ENCODE measurements around the gene TLL2.
A peak's percentile ranks its signal among the peaks of the same experiment; 100 is the strongest.
"Not testable (repeated sequence)": the region's sequence is repeated elsewhere in the genome, so short reads cannot be mapped to it uniquely, and the experiment has no call there.

The TLL2 gene

DNA sequence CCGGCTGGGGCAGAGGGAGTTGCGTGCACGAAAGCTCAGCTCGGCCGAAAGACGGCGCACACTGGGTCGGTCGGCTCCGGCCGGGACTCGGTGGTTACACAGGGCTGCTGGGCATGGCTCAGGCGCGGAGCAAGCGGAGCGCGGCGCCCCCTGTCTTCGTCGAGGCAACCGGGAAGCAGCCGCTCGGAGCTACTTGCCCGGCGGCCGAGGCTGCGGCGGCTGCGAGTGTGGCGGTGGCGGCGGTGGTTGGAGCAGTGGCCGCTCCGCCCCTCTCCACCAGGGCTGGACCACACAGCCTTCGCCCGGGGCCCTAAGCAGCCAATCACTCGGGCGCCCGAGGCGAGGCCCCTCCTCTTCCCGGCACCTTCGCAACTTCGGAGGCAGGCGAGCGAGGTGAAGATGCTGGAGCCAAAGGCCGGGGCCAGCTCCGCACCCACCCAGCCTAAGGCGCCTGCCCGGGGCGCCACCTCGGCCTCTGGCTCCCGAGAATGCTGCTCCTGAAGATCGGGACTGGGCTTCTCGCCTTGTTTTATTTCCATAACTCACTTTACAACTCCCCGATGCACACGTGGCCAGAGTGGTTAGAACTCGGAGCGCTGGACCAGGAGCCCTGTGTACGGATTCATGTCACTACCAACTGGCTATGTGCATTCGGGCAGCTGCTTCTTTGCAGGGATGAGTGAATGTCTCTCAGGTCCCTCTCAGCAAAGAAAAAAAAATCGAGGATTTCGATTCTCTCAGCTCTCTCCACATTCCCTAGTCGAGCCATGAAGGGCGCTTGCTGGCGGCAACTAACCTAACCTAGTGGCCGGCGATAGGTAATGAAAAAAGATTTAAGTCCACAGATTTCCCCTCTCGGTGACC is at the start of gene TLL2:
Gene TLL2, minus strand, starts transcription at position 229 of the 864 bp plus-strand sequence. CDS start 241 bp downstream, outside the sequence.
- peak; percentile 57 for DNase-seq (ENCODE audit: low read depth)

DNA sequence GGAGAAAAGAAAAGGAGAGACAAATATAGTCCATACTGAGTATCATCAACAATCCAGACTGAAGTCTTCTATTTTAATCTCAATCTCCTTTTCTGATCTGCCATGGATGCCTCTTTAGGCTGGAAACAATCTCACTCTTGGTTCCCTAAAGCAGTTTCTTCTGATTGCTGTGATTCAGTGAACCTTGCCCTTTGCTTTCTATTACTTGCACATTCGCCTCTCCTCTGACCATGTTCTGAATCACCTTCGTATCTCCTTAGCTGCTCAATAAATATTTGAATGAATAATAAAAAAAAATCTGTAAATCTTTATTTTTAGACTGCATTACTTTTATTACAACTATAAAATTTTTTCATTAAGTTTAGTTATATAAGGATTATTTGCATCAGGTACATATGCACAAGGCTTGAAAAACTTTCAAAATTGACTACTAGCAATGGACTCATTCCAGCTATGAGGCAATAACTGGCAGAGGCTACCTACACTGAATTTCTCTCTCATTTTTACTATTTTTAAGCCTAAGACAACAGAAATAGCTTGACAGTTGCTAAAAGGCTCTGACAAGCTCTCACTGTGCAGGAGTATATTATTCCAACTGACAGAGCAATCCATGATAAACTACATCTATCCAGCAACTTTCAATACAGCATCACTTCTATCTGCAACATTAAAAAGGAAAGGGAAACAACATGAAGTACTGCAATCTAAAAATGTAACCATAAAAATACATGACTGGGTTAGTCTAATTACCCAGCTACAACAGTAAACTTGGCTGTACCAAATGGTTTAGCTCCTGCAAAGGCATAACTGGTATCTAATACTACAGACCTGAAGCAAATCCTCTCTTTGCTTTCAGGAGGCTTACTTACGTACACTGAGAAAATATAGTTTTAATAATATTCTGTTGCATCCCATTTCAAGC is 47.5 kb upstream of the TLL2 start:
- DNase-seq (ENCODE audit: low read depth) = no peak

DNA sequence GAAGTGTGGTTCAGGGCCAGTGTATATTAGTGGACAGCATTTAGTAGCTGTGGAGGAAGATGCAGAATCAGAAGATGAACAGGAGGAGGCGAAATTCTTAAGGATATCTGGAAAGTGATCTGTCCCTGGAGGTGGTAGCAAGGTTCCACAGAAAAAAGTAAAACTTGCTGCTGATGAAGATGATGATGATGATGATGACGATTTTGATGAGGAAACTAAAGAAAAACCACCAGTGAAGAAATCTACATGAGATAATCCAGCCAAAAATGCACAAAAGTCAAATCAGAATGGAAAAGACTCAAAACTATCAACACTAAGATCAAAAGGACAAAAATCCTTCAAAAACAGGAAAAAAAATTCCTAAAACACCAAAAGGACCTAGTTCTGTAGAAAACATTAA is 46.8 kb upstream of the TLL2 start:
- no peak for DNase-seq (ENCODE audit: low read depth)

DNA sequence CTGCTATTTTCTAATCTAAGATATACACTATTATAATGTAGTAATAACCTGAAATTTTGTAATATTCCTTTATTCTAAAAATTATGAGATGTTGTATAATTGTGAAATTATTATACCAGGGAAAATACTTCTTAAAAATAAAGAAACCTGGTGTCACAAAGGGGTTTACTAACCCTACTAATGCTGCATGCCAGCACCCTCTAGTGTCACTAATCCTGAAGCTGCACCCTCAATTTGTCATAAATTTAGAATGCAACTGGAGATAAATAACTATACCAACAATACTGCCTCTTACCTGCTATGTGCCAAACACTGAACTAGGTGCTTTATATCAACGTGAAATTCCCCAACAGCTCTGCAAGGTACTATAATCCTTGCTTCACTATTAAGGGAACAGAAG is 42.3 kb upstream of the TLL2 start:
- DNase-seq (ENCODE audit: low read depth) = no peak

DNA sequence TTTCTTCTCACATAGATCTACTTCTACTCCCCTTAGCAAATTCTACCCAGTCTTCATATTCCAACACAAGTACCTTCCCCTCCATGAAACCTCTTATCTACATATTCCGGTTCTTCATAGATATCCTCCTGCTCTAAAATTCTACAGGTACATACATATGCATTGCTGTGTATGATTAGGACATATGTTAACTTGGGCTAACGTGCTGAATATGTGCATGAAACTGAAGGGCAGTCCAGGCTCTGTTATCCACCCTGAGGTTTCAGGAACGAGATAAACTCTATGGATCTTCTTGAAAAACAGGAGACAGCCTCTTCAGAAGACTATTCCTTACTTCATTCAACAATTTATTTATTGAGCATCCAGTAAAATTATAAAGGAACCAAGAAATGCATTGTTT is 41.6 kb upstream of the TLL2 start:
- DNase-seq (ENCODE audit: low read depth) = no peak

DNA sequence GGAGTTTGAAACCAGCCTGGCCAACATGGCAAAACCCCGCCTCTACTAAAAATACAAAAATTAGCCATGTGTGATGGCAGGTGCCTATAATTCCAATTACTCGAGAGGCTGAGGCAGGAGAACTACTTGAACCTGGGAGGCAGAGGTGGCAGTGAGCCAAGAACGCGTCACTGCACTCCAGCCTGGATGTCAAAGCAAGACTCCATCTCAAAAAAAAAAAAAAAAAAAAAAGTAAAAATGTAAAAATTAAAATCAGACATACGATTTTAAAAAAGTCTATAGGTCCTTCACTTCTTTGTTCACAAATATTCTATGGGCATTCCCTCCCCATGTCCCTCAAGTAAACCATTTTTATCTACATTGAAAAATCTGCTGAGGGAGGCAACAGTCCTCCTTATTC is 34.9 kb upstream of the TLL2 start:
- DNase-seq (ENCODE audit: low read depth) = no peak

DNA sequence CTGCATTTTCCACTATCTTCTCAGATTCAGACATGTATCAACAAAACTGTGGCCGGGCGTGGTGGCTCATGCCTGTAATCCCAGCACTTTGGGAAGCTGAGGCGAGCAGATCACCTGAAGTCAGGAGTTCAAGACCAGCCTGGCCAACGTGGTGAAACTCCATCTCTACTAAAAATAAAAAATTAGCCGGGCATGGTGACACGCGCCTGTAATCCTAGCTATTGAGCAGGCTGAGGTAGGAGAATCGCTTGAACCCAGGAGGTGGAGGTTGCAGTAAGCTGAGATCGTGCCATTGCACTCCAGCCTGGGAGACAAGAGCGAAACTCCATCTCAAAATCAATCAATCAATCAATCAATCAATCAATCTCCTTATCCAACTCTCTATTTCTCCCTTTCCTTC is 31.8 kb upstream of the TLL2 start:
- not testable (repeated sequence) for DNase-seq (ENCODE audit: low read depth)

DNA sequence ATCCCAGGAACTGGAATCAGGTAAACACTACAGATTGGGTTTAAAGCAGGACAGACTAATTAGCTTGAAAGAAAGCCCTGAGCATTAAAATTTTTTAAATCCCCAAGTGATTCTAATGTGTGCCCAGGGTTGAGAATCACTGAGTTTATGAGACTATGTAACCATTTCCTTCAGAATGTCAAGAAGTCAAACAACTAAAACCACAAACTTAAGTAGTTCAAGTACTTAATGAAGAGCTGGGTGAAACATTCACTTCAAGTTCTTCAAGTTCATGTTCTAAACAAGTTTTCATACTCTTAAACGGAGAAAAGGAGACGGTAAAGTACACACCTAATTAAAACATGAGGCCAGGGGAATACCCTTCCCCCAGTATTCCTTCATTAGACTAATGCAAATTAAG is 28.2 kb upstream of the TLL2 start:
- DNase-seq (ENCODE audit: low read depth) = peak; percentile 13

DNA sequence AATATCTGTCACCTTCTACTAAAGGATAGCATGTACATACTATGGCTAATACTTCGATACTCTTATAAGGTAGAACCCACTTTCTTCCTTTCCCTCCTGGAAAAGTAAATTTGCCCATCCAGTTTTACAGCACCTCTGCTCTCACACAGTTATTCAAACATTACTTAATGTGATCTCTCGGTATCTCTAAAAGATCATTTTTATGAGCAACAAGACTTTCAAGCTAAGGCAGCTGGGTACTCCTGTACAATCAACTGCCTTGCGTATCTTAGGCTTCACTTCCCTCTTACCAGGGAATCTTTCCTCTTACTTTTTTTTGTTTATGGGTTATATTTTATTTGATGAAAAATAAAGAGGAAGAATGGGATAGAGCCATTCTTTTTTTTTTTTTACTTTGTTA is 26.5 kb upstream of the TLL2 start:
- DNase-seq (ENCODE audit: low read depth) = no peak

DNA sequence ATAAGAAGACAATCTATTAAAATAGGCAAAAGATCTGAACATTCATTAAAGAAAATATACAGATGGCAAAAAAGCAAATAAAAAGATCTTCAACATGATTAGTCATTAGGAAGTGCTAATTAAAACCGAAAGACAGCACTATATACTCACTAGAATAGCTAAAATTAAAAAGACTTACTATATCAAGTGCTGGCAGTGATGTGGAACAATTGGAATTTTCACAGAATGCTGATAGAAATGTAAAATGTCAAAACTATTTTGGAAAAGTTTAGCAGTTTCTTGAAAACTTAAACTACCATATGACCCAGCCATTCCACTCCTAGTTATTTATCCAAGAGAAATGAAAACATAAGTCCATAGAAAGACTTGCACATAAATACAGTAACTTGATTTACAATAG is 25.0 kb upstream of the TLL2 start:
- no peak for DNase-seq (ENCODE audit: low read depth)

DNA sequence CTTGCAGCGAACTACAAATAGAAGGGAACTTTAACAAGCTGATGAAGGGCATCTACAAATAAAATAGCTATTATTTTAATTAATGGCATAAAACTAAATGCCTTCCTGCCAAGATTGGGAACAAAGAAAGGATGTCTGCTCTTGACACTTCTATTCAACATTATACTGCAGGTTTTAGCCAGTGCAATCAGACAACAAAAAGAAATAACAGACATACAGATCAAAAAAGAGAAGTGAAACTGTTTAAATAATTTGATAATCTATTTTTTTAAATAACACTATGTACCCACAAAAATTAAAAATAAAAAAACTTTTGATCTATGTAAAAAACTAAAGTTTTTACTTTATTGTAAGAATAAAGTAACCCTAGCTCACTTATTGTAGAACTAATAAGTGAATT is 22.4 kb upstream of the TLL2 start:
- DNase-seq (ENCODE audit: low read depth) = no peak

DNA sequence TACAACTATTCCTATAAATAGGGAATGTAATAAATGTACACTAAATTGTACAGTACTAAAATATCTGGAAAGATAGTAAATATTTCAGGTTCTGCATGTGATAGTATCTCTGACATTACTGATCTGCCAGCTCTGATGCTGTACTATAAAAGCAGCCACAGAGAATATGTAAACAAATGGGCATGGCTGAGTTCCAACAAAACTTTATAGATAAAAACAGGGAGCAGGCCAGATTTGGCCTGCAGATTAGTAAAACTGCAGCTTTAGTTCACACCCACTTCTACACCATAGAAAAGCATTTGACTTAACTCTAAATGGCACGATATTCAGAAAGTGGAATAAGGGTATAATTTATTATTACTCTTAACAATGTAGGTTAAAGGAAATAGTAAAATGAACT is 18.8 kb upstream of the TLL2 start:
- DNase-seq (ENCODE audit: low read depth) = no peak

DNA sequence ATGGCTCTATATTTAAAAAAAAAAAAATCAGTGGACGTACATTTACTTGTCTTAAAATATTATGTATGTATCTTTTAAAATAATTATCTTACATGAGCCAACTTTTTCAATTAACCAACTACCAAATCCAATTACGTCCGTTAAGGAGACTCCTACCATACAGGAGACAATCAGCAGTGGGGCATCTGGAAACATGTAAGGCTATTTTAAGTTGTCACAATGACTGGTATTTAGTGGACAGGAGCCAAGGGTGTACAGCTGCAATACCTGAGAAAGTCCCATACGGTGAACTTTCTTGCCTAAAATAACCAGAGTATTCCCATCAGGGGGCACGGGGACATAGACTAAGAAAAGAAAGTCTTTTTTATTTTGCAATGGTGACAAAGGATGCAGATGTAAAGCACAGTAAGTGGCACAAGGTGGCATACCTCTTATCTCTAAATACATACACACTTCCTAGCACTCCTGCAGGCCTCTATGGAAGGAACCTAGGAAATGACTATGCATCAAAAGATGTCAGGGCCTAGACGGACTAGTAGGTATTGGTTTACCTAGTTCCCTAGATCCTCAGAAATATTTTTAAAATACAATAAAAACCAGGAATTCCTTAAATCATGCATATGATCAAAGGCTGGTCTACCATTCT is 16.0 kb upstream of the TLL2 start:
- no peak for DNase-seq (ENCODE audit: low read depth)

DNA sequence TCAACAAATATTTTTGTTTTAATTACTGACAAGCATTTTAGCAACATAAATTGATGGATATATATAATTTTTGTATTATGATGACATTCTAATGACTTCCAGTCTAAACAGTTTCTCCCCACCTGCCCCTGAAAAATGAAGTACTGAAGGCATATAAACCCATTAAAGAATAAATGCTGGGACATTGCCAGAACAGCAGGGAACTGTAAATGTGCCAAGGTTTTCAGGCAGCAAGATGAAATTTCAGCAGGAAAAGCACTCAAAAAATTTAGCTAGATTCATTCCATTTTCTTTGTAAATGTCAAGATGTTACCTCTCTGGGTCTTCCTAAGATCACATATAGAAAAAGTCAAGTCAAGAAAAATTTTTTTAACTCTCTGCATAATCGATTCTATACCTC is 11.0 kb upstream of the TLL2 start:
- DNase-seq (ENCODE audit: low read depth) = no peak

DNA sequence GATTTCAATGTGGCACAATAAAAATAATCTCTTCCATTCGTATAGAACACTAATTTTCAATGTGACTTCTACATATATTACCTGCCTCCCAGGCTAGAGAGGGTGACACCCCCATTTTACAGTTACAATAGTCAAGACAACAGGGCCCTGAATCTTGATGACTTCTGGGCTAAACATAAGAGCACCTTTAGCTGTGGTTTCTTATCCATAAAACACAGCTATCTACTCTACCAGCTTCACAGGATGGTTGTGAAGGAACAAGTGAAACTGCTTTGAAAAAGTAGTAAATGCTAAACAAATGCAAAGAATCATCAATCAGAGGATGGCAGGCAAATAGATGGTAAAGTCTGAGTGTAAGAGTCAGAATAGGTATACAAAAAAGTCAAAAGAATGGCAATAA is 3.6 kb upstream of the TLL2 start:
- DNase-seq (ENCODE audit: low read depth) = no peak

DNA sequence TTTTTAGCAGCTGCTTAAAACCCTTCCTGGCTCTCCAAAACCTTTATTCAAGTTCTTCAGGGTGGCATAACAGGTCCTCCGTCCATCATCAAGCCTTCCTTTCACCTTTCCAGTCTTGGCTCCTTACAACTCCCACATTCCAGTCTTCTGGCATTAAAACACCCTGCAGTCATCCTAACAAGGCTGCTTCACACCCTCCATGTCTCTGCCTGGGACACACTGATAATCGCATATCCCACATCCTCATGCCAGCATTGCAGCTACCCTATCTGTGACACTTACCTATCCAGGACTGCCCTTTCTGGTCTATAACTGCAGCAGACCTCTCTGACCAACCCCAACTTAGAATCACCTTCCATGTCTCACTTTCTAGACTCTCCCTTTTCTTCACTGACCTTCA is 2.6 kb upstream of the TLL2 start:
- no peak for DNase-seq (ENCODE audit: low read depth)

DNA sequence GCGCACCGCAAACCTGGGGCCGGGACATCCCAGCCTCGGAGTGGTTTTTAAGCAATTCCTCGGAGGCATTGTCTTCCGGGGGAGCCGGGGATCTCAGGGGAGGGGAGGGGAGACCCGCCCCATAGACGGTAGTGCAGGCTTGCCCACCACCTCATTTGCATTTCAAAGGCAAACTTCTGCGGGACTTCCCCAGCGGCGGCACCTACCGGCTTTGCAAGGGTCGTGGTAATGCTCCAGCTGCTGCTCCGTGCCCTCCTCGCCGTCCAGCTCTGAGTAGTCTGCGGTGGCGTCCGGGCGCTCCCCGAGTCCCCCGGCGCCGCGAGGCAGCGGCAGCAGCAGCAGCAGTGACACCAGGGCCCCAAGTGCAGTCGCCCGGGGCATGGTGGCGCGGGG is 425 bp downstream of the TLL2 start:
- DNase-seq (ENCODE audit: low read depth) = no peak

DNA sequence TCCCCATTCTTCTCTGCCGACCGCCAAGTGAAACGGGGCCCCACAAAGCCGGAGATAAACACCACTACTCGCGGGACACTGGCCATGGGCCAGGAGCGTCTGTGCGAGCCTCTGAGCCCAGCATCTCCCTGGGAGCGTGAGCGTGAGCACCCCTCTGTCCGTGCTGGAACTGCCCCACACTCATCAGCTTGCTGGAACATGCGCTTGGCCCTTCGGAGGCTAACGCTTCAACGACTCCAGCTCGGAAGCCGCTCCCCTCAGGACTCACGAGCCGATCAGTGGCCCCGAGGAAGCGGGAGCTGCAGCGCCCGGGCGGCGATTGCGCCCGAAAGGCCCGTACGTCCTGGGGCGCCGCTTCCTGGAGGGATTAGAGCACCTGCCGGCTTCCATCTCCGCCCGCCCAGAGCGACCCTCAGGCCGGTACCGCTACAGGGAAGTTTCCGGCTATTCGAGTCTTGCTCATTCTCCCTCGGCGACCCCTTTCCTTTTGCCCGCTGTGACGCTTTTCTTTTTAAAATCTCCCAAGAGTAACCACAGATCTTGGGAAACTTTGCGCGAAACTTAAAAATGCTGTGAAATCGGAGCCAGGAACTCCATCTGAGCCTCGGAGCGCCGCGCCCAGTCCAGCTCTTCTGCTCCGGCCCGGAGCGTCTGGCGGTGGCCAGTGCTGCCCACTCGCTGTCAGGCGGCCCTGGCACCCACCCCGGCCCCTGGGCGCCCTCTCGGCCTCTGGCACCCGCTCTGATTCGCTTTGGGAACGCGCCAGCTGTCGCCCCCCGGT is 1.0 kb downstream of the TLL2 start:
- no peak for DNase-seq (ENCODE audit: low read depth)

DNA sequence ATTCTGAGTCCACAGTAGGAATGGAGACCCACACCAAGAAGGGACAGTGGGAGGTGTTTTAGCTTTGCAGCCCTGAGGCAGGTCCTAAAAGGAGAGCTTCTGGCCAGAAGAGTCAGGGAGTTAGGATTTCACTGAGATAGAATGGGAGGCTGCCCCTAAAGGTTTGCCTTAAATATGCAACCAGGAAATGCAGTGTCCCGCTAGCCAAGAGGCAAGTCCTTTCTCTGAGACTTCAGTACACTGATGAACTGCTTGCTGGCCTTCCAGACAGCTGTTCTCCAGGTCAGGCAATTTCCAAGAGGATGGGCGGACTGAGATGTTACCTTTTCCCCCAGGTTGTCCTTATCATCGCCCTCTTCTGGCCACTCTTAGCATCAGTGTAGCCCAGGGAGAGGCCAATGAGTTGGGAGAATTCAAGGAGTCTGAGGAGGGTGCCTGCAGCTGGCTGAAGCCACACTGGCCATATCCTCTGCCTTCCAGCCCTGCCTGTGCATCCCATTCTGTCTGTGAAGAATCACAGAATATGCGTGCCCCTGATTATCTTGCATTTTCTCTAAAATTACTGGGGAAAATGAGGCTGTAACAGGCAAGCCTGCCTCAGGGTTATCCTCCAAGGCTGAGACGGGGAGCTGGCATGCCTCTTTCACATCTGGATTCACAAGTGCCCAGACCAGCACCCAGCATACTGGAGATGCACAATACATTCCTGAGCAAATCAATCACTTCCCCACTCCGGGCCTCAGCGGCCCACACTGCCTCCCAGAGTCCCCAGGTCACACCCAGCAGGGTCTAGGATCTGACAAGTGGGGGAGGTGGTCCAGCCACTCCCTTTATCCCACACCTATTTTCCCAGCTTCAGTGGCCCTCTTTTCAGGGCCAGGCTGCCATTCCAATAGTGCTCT is 2.4 kb downstream of the TLL2 start:
- no peak for DNase-seq (ENCODE audit: low read depth)

DNA sequence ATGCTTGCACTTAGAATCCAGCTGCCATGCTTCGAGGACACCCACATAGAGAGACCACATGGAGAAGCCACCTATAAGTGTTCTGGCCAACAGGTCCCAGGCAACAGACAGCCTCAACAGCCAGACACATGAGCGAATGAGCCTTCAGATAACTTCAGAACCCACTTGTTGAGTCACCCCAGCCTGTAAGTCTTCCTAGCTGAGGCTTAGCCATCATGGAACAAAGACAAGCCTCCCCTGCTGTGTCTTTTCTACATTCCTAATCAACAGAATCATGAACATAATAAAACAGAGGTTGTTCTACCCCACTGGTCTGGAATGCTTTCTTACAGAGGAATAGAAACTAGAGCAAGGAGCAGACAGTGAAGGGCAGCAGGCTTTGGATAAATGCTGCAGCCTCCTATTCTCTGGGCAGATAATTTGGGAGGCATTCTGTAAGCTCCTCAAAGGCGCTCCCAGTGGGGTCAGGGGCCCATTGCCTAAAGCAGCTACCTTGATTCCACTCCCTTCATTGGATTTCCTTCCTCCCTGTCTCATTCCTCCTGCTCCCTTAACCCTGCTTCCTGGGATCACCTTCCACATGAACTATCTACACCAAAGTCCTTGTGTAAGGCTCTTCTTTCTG is 4.6 kb downstream of the TLL2 start:
- peak; percentile 92 for DNase-seq (ENCODE audit: low read depth)

All from non-pigmented ciliary epithelial cell (primary cell).